GM23248 (cell line): ENCODE data around the gene MRPL20. TPM values are rescaled to one million over a fixed set of nuclear protein-coding genes. Genes with fewer than 3 reads are reported as not detected.

Experiments
- DNase-seq: peaks from one replicate; pipeline ENCODE4 v3.0.0-alpha.2; 2015
- H2AFZ ChIP-seq: fragments of 200-600 bp; sonication (generic); 2 replicates; pipeline ENCODE4 v1.6.1; 2016; ENCODE audit warnings: antibody characterized with exemption
- H3F3A ChIP-seq: fragments of 200-600 bp; sonication (generic); 2 replicates; pipeline ENCODE4 v1.6.1; 2016; ENCODE audit warnings: mild to moderate bottlenecking, antibody characterized with exemption, mixed run types; ENCODE audit not compliant: insufficient read depth
- H3K27ac ChIP-seq: fragments of 200-600 bp; sonication (generic); 2 replicates; pipeline ENCODE4 v1.5.1; 2016; ENCODE audit warnings: mild to moderate bottlenecking
- H3K27me3 ChIP-seq: fragments of 200-600 bp; sonication (generic); replicated peaks from 2 replicates; pipeline ENCODE4 v1.6.1; 2016; ENCODE audit warnings: mild to moderate bottlenecking; ENCODE audit not compliant: insufficient read depth
- H3K36me3 ChIP-seq: fragments of 200-600 bp; sonication (generic); 2 replicates; pipeline ENCODE4 v1.6.1; 2016; ENCODE audit warnings: low read depth, mild to moderate bottlenecking
- H3K4me1 ChIP-seq: fragments of 200-600 bp; sonication (generic); 2 replicates; pipeline ENCODE4 v1.6.1; 2016; ENCODE audit warnings: mild to moderate bottlenecking; ENCODE audit not compliant: insufficient read depth
- H3K4me2 ChIP-seq: fragments of 200-600 bp; sonication (generic); one replicate; pipeline ENCODE4 v1.6.1; 2016; ENCODE audit warnings: mild to moderate bottlenecking; ENCODE audit not compliant: unreplicated experiment
- H3K4me3 ChIP-seq: fragments of 200-600 bp; sonication (generic); 2 replicates; pipeline ENCODE4 v1.5.1; 2016; ENCODE audit warnings: mild to moderate bottlenecking
- H3K79me2 ChIP-seq: fragments of 200-600 bp; sonication (generic); 2 replicates; pipeline ENCODE4 v1.6.1; 2016; ENCODE audit warnings: mild to moderate bottlenecking; ENCODE audit not compliant: insufficient read depth
- H3K9ac ChIP-seq: fragments of 200-600 bp; sonication (generic); 2 replicates; pipeline ENCODE4 v1.6.1; 2016; ENCODE audit warnings: mild to moderate bottlenecking
- H3K9me2 ChIP-seq: fragments of 200-600 bp; sonication (generic); 2 replicates; pipeline ENCODE4 v1.6.1; 2016; ENCODE audit warnings: mixed run types, mild to moderate bottlenecking, moderate library complexity; ENCODE audit not compliant: insufficient read depth
- H3K9me3 ChIP-seq: fragments of 200-600 bp; sonication (generic); one replicate; pipeline ENCODE4 v1.6.1; 2017; ENCODE audit warnings: low read depth
- H4K20me1 ChIP-seq: fragments of 200-600 bp; sonication (generic); 2 replicates; pipeline ENCODE4 v1.6.0; 2016; ENCODE audit not compliant: insufficient read depth
- EZH2 ChIP-seq: fragments of 200-600 bp; sonication (generic); IDR thresholded peaks from 2 replicates; pipeline ENCODE4 v1.6.1; 2018; ENCODE audit warnings: antibody characterized with exemption, mild to moderate bottlenecking; ENCODE audit not compliant: insufficient read depth, poor library complexity, severe bottlenecking
- EZH2phosphoT487 ChIP-seq: fragments of 200-600 bp; sonication (generic); IDR thresholded peaks from 2 replicates; pipeline ENCODE4 v1.6.1; 2018; ENCODE audit warnings: antibody characterized with exemption, moderate library complexity, mild to moderate bottlenecking, low read depth; ENCODE audit not compliant: insufficient read depth
- WGBS, 2 experiments: methylation state at CpG; one replicate each; pipeline ENCODE4 v1.1.6; 2015 to 2017; ENCODE audit warnings: low lambda C conversion rate in 2 of 2, low coverage in 1 of 2; ENCODE audit errors: missing lambda C conversion rate in 2 of 2; 5-methylcytosine and 5-hydroxymethylcytosine counted together
- in situ Hi-C: fragments of 300-500 bp; cut with MboI; formaldehyde crosslinking; loops from 2 replicates; pipeline ENCODE4 v1.15.0; 2020
- polyA plus RNA-seq: library from polyadenylated mRNA; unstranded; fragments of >200 nt; fragmentation: Nextera tagmentation; extraction: Ambion mirVana; gene quantifications from 2 replicates; pipeline ENCODE4 v1.2.1, GENCODE V29; 2016
- total RNA-seq: library from RNA; depleted of rRNA; stranded (reverse); fragments of >200 nt; shearing (Covaris generic); gene quantifications from 2 replicates; pipeline ENCODE4 v1.2.3, GENCODE V29; 2014

The MRPL20 gene
- total and polyA plus RNA-seq, 2 experiments from 2014 or later = 88.9 to 181 TPM

GRCh38 chr1:1398677-1399186 is 8.4 kb downstream of the MRPL20 start:
- Histone ChIP-seq H3K27me3 (no peaks in the 10 kb centered on the region), H3K4me2 (peak overlapping the region; percentile 94), H3K9me2 (no peaks in the 10 kb centered on the region), H3K36me3 (peaks cover 26% of the 10 kb centered on the region; the same call in 1 of the 2 replicates), H3K79me2 (peaks cover 97% of the 10 kb centered on the region), H3K9me3 (no peaks in the 10 kb centered on the region), H3F3A (peaks cover 31% of the 10 kb centered on the region), H3K4me3 (peak overlapping the region; percentile 80), H4K20me1 (no peaks in the 10 kb centered on the region), H3K4me1 (peaks cover 11% of the 10 kb centered on the region), H2AFZ (peak overlapping the region; percentile 63), H3K27ac (peak overlapping the region; percentile 75), H3K9ac (peak overlapping the region; percentile 95)
- WGBS, 2 experiments = 1 to 2% methylated on average over 37 to 47 of the region's 54 CpGs
- in situ Hi-C loops = no loop called here
- TF ChIP-seq EZH2phosphoT487 = no peak
- peak; percentile 49 for DNase-seq

GRCh38 chr1:1397839-1398523 is 9.1 kb downstream of the MRPL20 start:
- Histone ChIP-seq H3K4me3 (peak overlapping the region; percentile 80), H3K79me2 (peaks cover 98% of the 10 kb centered on the region), H4K20me1 (no peaks in the 10 kb centered on the region), H3K9me3 (no peaks in the 10 kb centered on the region), H3K9me2 (no peaks in the 10 kb centered on the region), H3K9ac (peak overlapping the region; percentile 95), H3K27me3 (no peaks in the 10 kb centered on the region), H3K4me1 (peaks cover 11% of the 10 kb centered on the region), H3K27ac (peak overlapping the region; percentile 75), H3K4me2 (peak overlapping the region; percentile 94), H2AFZ (0 out of 2 replicates have a peak overlapping the region, but pooled peaks have one; percentile 63), H3K36me3 (peaks cover 33% of the 10 kb centered on the region; the same call in 1 of the 2 replicates), H3F3A (peaks cover 26% of the 10 kb centered on the region)
- peak; percentile 85 for DNase-seq
- in situ Hi-C loops = no loop called here
- WGBS, 2 experiments = 35 to 39% methylated on average over 19 of the region's 19 CpGs
- no peak for TF ChIP-seq EZH2phosphoT487
- TF ChIP-seq EZH2 = no peak

- no peak for TF ChIP-seq EZH2phosphoT487
- TF ChIP-seq EZH2 = no peak
- Histone ChIP-seq H3K9ac (no peak overlapping the region), H3K9me2 (no peaks in the 10 kb centered on the region), H3K27ac (no peak overlapping the region), H3K4me3 (no peak overlapping the region), H3K9me3 (no peaks in the 10 kb centered on the region), H4K20me1 (no peaks in the 10 kb centered on the region), H2AFZ (no peak overlapping the region), H3K4me2 (no peak overlapping the region), H3F3A (peaks cover 12% of the 10 kb centered on the region; the same call in 1 of the 2 replicates), H3K36me3 (peaks cover 60% of the 10 kb centered on the region), H3K27me3 (no peaks in the 10 kb centered on the region), H3K4me1 (peaks cover 4% of the 10 kb centered on the region; the same call in 1 of the 2 replicates), H3K79me2 (peaks cover 98% of the 10 kb centered on the region)
- in situ Hi-C loops = no loop called here
- no peak for DNase-seq
- 89% methylated on average over 11 of the region's 11 CpGs for WGBS, 2 experiments
These were observed 11.9 kb downstream of the MRPL20 start for GRCh38 chr1:1395166-1395565.

DNA sequence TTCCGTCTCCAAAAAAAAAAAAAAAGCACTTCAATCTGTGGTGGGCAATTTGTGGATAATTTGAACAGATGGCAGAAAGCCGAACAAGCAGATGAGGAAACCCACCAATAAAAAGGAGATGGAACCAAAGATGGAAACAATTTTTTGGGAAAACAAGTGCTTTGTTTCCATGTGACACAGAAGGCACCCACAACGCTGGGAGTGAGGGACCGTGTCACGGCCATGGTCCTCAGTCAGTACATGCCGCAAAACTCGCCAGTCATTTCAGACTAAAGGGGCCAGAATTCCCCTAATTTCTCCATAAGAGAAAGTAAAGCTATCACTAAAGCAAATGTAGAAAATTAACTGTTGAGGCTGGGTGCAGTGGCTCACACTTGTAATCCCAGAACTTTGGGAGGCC is 13.0 kb downstream of the MRPL20 start:
- H3F3A ChIP-seq = peaks cover 12% of the 10 kb centered on the region; the same call in 1 of the 2 replicates
- TF ChIP-seq EZH2 (no peak), EZH2phosphoT487 (no peak)
- WGBS, 2 experiments = 98 to 100% methylated on average over 7 of the region's 7 CpGs
- no peak overlapping the region for H2AFZ ChIP-seq
- H3K9me2 ChIP-seq = no peaks in the 10 kb centered on the region
- H4K20me1 ChIP-seq = no peaks in the 10 kb centered on the region
- in situ Hi-C loops = no loop called here
- H3K4me2 ChIP-seq = no peak overlapping the region
- peaks cover 100% of the 10 kb centered on the region for H3K79me2 ChIP-seq
- H3K27me3 ChIP-seq = no peaks in the 10 kb centered on the region
- no peak overlapping the region for H3K4me3 ChIP-seq
- peaks cover 71% of the 10 kb centered on the region for H3K36me3 ChIP-seq
- no peak overlapping the region for H3K9ac ChIP-seq
- no peak overlapping the region for H3K27ac ChIP-seq
- no peak for DNase-seq
- H3K4me1 ChIP-seq = peaks cover 4% of the 10 kb centered on the region; the same call in 1 of the 2 replicates
- H3K9me3 ChIP-seq = no peaks in the 10 kb centered on the region
